Body of pancreas (tissue), 4 donors: ENCODE results near the gene PTPRJ. TPM values are rescaled to one million over a fixed set of nuclear protein-coding genes. Genes with fewer than 3 reads are reported as not detected.

Experiments used
- ATAC-seq: fragments of 150-250 bp; one replicate; pipeline ENCODE4 v1.9.1; 2016
- DNase-seq, 4 donors: peaks; one replicate each; pipeline ENCODE4 v3.0.0-alpha.2; 2019
- H3K27ac ChIP-seq, 4 donors: fragments of 200-600 bp; sonication (generic); 1 replicate in 3 of 4; 2 replicates in 1 of 4; pipeline versions ENCODE4 v1.5.1 to v1.6.1; 2016 to 2019; ENCODE audit warnings: mild to moderate bottlenecking in 1 of 4, mixed read lengths in 1 of 4, moderate library complexity in 1 of 4
- H3K27me3 ChIP-seq, 2 donors: fragments of 200-600 bp; sonication (generic); one replicate each; pipeline ENCODE4 v1.6.0; 2016; ENCODE audit warnings: mild to moderate bottlenecking in 1 of 2
- H3K36me3 ChIP-seq, 2 donors: fragments of 200-600 bp; sonication (generic); replicated peaks in 1 of 2; 2 replicates each; pipeline ENCODE4 v1.5.1; 2016; ENCODE audit warnings: low read depth in 2 of 2; ENCODE audit not compliant: insufficient read depth in 1 of 2
- H3K4me1 ChIP-seq: fragments of 200-600 bp; sonication (generic); one replicate; pipeline ENCODE4 v1.6.0; 2016
- H3K4me3 ChIP-seq, 2 donors: fragments of 200-600 bp; sonication (generic); 1 replicate in 1 of 2; 2 replicates in 1 of 2; pipeline ENCODE4 v1.5.1; 2016 to 2019
- H3K9me3 ChIP-seq, 3 donors: fragments of 200-600 bp; sonication (generic); 1 replicate in 2 of 3; 2 replicates in 1 of 3; pipeline ENCODE4 v1.5.1; 2016
- CTCF ChIP-seq, 7 experiments: fragments of 450-650 bp in 4 of 7; fragments of 200-600 bp in 3 of 7; sonication (generic) in 3 of 7; IDR thresholded peaks; one replicate each; pipeline ENCODE4 v1.5.1; 2016 to 2019; ENCODE audit warnings: antibody characterized with exemption in 7 of 7
- POLR2A ChIP-seq, 3 donors: fragments of 450-650 bp; IDR thresholded peaks; one replicate each; pipeline ENCODE4 v1.6.1; 2016; ENCODE audit warnings: antibody characterized with exemption in 3 of 3, mild to moderate bottlenecking in 2 of 3
- WGBS, 2 donors: methylation state at CpG; one replicate each; pipeline ENCODE4 v1.1.5; 2017; 5-methylcytosine and 5-hydroxymethylcytosine counted together
- intact Hi-C: fragments of 100-400 bp; cut with DNase I; formaldehyde crosslinking; loops from one replicate; pipeline ENCODE4 v1.15.1; 2023
- total RNA-seq, 2 donors: library from RNA; depleted of rRNA; stranded (reverse); fragments of >200 nt; gene quantifications; one replicate each; pipeline ENCODE4 v1.1.0, GENCODE V29; 2016

The PTPRJ gene
- total RNA-seq, 2 donors from 2014 or later: 10.9 to 17.1 TPM

DNA sequence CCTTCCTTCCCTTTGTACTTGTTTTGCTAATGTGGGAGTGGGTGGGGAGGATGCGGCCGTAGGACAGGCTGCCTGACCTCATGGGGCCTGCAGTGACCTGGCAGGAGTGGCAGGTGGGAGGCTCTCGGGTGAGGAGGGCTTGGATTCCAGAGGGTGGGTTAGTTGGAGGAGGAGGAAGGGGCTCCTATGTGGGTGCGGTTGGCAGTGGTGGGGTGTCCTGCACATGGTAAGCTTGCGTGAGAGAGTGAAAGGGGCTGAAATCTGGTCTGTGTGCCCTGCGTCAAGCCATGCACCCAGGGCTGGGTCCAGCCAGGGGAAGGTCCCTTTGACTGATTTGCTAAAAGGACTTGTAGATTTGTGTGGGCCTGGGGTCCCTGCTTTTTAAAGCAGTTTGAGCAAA, 145.5 kb downstream of the PTPRJ start:
- DNase-seq (no peak), ATAC-seq (no peak)
- WGBS, 2 donors: 87 to 92% methylated on average over 6 of the region's 6 CpGs
- no peaks in the 10 kb centered on the region for H3K9me3 ChIP-seq
- H3K27ac ChIP-seq: no peak overlapping the region
- no peak for TF ChIP-seq CTCF (IDR thresholded peaks at IDR 0.05)
- TF ChIP-seq POLR2A (IDR thresholded peaks at IDR 0.05): no peak
- intact Hi-C loops: no loop called here
- H3K4me3 ChIP-seq: no peak overlapping the region
- H3K36me3 ChIP-seq: peaks cover 0 to 23% of the 10 kb centered on the region in 2 donors
- H3K4me1 ChIP-seq: no peaks in the 10 kb centered on the region
- H3K27me3 ChIP-seq: no peaks in the 10 kb centered on the region

DNA sequence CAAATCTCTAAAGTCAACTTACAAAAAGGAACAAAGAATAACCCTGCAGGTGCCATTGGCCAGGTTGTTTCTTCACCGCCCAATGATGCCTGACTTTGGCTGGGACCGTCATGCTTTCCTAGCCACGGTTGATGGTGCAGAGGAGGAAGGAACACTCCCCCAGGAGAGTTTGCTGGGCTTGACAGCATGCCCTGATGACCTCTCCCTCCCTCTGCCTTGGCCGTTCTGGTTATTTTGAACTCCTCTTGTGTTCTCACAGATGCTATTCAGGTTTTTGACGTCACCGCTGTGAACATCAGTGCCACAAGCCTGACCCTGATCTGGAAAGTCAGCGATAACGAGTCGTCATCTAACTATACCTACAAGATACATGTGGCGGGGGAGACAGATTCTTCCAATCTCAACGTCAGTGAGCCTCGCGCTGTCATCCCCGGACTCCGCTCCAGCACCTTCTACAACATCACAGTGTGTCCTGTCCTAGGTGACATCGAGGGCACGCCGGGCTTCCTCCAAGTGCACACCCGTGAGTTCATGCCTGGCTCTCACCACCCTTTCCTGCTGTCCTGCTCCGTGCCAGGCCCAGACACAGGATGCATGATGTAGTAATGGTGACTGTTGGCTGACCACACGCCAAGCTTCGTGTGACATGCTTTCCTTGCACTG, 147.3 kb downstream of the PTPRJ start:
- TF ChIP-seq CTCF (IDR thresholded peaks at IDR 0.05) (no peak), POLR2A (IDR thresholded peaks at IDR 0.05) (no peak)
- DNase-seq: no peak
- ATAC-seq: no peak
- Histone ChIP-seq H3K27me3 (no peaks in the 10 kb centered on the region), H3K27ac (no peak overlapping the region), H3K36me3 (peaks cover 0 to 28% of the 10 kb centered on the region in 2 donors), H3K4me3 (no peak overlapping the region), H3K9me3 (no peaks in the 10 kb centered on the region), H3K4me1 (no peaks in the 10 kb centered on the region)
- 90 to 93% methylated on average over 22 of the region's 22 CpGs for WGBS, 2 donors
- intact Hi-C loops: no loop called here

GRCh38 chr11:48129697-48130395, 149.5 kb downstream of the PTPRJ start:
- no peaks in the 10 kb centered on the region for H3K27me3 ChIP-seq
- 80 to 92% methylated on average over 6 of the region's 6 CpGs for WGBS, 2 donors
- no peak overlapping the region for H3K4me3 ChIP-seq
- DNase-seq: no peak
- H3K4me1 ChIP-seq: no peaks in the 10 kb centered on the region
- intact Hi-C loops: no loop called here
- ATAC-seq: no peak
- no peaks in the 10 kb centered on the region for H3K9me3 ChIP-seq
- no peak for TF ChIP-seq POLR2A (IDR thresholded peaks at IDR 0.05)
- TF ChIP-seq CTCF (IDR thresholded peaks at IDR 0.05): no peak
- H3K27ac ChIP-seq: no peak overlapping the region
- peaks cover 0 to 29% of the 10 kb centered on the region in 2 donors for H3K36me3 ChIP-seq

DNA sequence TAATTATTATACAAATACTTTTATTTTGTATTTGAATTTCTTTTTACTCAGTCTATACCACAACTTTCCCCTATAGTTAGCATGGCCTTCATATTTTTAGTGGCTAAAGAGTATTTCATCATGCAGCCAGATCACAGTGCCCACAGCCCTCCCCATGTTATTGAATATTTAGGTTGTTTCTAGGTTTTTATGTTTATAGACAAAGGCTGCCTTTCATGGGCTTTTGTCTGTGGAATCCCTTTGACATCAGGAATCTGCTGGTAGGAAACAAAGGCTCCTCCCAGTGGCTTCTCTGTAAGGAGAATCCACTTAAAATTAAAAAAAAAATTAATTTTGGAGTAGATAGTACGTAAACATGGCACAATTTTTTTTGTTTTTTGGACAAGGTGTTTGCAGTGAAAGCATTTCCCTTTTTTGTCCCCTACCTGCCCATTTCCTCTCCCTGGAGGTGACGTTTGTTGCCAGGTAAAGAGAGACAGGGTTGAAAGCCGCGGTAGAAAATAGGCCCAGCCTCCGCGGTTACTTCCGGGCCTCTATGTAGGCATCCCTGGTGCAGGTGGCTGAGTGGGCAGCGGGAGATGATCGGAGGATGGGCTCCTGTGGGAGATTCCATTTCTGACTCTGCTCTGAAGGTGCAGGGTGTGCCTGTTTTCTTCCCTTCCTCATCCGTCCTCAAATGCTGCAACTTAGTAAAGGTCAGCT, 154.0 kb downstream of the PTPRJ start:
- 93 to 94% methylated on average over 9 to 10 of the region's 10 CpGs for WGBS, 2 donors
- no peak overlapping the region for H3K27ac ChIP-seq
- ATAC-seq: no peak
- no peak for DNase-seq
- no peaks in the 10 kb centered on the region for H3K9me3 ChIP-seq
- no peaks in the 10 kb centered on the region for H3K27me3 ChIP-seq
- H3K36me3 ChIP-seq: peaks cover 0 to 19% of the 10 kb centered on the region in 2 donors
- no peak for TF ChIP-seq CTCF (IDR thresholded peaks at IDR 0.05)
- TF ChIP-seq POLR2A (IDR thresholded peaks at IDR 0.05): no peak
- intact Hi-C loops: no loop called here
- no peak overlapping the region for H3K4me3 ChIP-seq
- no peaks in the 10 kb centered on the region for H3K4me1 ChIP-seq
